GM19372 (cell line): Measurements from ENCODE around the gene FCHO1.
"Not testable (repeated sequence)": the region's sequence is repeated elsewhere in the genome, so short reads cannot be mapped to it uniquely, and the experiment has no call there.

Experiments
- ATAC-seq: cut with Tn5 transposase; IDR thresholded peaks from one replicate; pipeline ENCODE4 v1.9.1; 2021; ENCODE audit warnings: mild to moderate bottlenecking, low read depth, moderate library complexity; ENCODE audit not compliant: unreplicated experiment

The FCHO1 gene

GRCh38 chr19:17790059-17790780, 38.9 kb downstream of the FCHO1 start:
- no peak for ATAC-seq

GRCh38 chr19:17794412-17794730, 43.1 kb downstream of the FCHO1 start:
- ATAC-seq, result no peak

DNA sequence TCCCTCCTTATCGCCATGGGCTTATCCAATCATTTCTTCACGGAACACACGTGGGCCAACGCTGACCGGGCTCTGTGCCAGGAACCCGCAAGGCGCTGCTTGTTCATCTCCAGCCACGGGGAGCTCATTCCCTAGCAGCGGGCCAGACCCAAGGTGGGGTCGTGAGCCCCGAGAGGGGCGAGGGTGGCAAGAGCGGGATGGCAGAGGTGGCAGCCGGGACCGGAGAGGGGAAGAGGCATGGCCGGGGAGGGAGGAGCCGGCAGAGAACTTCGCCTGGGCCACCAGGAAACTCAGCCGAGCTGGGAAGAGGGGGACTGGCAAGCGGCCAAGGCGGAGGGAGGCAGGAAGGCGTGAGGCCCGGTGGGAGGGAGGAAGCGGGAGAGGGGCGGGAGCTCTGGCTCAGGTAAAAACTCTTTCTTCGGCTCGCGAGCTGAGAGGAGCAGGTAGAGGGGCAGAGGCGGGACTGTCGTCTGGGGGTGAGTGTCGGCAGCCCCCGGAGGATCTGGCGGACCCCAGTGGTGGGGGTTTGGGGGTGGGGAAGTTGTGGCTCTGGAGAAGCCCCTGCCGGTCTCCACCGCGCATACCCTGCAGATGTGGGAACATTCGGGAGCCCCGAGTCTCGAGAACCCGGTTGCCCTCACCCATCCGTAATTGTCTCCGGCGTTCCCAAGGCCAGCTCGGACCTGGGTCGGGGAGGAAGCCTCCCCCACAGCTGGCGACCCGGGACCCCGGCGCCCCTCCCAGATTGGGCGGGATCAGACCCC, 43.6 kb downstream of the FCHO1 start, which contains the start of gene B3GNT3:
Gene B3GNT3 (plus strand): TSS at position 408 of the 764 bp plus-strand sequence. CDS start 12,670 bp downstream, outside the sequence.
- ATAC-seq, result no peak

DNA sequence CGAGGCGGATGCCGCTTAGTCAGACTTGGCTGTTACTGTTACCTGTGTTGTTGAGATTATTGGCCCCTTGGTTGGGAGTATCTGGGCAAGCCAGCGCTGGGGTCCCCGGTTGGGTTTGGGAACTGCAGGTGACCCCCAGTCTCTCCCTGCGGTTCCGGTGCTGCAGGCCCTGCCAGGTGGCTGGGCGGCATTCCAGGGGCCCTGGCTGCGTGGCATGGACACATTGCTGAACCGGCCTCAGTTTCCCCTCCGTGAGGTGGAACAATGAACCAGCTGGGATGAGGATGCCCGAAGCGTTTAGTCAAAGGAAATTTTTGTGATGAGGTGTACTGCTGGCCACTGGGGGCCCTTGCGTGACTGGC, 44.2 kb downstream of the FCHO1 start:
- ATAC-seq, result no peak

- ATAC-seq, result no peak
Measured at GRCh38 chr19:17796013-17796837, 44.9 kb downstream of the FCHO1 start.

DNA sequence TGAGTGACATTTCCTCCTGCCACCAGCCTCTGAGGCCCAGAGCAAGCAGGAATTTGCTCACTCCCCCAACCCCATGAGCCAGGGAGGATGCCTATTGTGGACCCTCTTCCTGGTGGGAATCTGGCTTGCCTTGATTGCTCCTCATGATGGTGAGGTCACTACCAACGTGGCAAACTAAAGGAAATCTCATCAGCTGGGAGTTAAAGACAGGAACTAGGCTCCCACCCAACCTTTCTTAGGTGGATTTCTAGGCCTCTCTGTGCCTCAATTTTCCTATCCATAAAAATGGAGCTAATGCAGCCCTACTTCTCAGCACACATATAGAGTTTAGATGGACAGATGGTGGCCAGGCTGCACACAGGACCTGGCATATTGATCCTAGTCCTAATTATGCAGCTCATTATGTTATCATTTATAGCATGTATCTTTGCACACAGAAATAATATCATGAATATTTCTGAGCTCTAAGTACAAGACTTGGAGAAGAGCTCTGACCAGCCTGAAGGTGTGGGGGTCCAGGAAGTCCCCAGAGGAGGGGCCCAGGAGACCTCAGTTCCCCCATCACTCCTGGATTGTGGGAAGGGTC, 45.7 kb downstream of the FCHO1 start:
- no peak for ATAC-seq

DNA sequence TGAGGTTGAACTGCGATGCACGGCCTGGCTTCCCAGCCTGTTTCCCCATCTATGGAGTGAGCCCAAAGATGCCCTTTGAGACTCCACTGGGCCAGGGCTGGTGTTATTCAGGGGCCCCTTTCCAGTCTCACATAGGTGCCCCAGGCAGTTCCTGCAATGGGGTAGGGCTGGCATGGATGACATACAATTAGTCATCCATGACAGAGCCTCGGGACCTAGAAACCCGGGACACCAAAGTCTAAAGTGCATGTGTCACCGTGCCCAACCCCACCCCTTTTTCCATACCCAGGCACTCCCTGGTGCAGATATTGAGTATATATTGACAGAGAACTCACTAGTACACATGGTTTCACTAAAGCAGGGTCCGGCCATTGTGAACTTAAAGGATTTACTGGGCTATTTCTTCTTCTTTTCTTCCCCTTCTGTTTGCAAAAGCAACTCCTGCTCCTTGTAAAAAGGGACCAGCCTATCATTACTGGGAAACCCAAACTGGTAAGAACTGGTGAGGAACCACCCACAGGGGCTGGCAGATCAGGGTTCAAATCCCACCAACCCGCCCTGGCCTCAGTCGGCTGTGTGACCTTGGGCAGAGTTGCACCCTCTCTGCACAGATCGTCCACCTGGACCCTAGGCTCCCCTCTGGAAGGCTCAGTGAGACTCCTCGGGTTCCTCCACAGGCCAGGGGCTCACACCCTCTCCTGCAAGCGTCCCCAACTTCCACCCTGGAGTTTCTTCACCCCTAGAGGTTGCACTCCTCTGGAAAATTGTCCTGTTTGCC, 46.3 kb downstream of the FCHO1 start:
- no peak for ATAC-seq

- ATAC-seq, result not testable (repeated sequence)
Measured at GRCh38 chr19:17798599-17798998, 47.3 kb downstream of the FCHO1 start.

- ATAC-seq, result no peak
Measured at GRCh38 chr19:17802137-17802858, 51.0 kb downstream of the FCHO1 start.

GRCh38 chr19:17803264-17803896, 52.1 kb downstream of the FCHO1 start:
- ATAC-seq, result no peak

- no peak for ATAC-seq
Measured at GRCh38 chr19:17805427-17805826, 54.1 kb downstream of the FCHO1 start.

DNA sequence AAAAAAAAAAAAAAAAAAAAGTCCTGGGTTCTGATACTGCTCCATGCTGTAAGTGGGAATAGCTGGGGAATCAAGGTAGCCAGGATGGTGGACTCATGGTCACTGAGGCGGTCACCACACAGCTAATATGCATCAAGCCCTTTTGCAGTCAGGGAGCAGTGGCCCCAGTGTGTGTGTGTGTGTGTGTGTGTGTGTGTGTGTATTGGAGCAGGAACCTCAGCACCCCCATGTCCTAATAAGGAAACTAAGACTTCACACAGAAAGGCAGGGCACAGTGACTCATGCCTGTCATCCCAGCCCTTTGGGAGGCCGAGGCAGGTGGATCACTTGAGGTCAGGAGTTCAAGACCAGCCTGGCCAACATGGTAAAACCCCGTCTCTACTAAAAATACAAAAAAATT, 55.7 kb downstream of the FCHO1 start:
- no peak for ATAC-seq

- ATAC-seq, result no peak
Measured at GRCh38 chr19:17807731-17808316, 56.5 kb downstream of the FCHO1 start.

- no peak for ATAC-seq
Measured at GRCh38 chr19:17811103-17811502, 59.8 kb downstream of the FCHO1 start.

GRCh38 chr19:17811681-17812080, 60.4 kb downstream of the FCHO1 start:
- no peak for ATAC-seq

DNA sequence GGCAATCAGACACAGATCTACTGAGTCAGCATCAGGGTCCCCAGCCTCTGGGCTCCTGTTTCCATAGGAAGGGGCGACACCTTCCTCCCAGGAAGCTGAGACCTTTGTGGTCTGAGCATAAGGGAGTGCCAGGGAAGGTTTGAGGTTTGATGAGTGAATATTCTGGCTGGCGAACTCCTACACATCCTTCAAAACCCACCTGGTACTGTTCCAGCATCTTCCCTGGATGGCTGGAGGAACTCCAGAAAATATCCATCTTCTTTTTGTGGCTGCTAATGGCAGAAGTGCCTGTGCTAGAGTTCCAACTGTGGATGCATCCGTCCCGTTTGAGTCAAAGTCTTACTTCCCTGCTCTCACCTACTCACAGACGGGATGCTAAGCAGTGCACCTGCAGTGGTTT, 60.8 kb downstream of the FCHO1 start:
- no peak for ATAC-seq

DNA sequence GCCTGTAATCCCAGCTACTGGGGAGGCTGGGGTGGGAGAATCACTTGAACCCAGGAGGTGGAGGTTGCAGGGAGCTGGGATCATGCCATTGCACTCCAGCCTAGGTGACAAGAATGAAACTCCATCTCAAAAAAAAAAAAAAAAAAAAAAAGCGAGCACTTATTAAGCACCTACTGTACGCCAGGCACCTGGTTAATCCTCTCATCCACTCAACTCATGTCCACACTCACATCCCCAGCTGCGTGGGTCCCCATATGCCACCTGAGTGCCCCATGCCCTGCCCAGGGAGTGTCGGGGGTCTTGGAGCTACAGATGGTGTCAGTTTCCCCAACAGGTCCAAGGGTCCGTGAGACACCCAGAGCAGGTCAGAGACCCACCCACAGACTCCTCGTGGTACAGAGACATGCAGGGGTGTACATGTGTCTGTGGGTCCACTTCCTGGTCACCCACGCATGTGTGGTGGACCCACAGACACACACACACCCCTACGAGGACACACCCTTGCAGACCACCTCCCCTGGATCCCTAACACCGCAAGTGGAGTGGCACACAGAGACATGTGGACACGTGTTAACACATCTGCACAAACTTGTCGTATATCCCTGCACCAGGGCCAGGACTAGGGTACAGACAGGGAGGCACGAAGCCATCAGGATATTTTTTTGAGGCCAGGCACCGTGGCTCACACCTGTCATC, 66.5 kb downstream of the FCHO1 start:
- ATAC-seq, result no peak

DNA sequence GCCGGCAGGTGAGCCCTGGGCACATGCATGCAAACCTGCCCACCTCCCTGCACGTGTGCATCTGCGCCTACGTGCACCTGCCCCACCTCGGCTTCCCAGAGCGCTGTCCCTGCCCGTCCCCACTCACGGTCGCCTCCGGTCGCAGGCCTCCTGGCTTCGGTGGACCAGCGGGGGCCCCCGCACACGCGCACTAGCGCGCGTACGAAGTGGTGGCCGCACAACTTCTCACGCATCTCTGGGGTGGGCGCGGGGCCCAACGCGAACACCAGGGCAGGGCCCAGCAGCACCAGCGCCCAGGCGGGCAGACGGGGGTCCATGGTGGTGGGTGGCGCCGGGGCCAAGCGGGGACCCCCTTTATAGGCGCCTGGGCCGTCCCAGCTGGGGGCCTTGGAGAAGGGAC, 69.9 kb downstream of the FCHO1 start, which contains the start of gene INSL3:
Gene INSL3 (minus strand): TSS at position 330 of the 400 bp plus-strand sequence. CDS start 13 bp downstream, at position 317.
- no peak for ATAC-seq
